ENCODE measurements around the gene CYP4F11.
"Not testable (repeated sequence)": the region's sequence is repeated elsewhere in the genome, so short reads cannot be mapped to it uniquely, and the experiment has no call there.

Gene CYP4F11

GRCh38 chr19:15934332-15935078 lies at the start of gene CYP4F11:
TSS of gene CYP4F11 (minus strand) at chr19:15934529. CDS start at chr19:15934408, 121 bp downstream.
- DNase-seq: no peak

GRCh38 chr19:15979293-15979692 lies 45.0 kb upstream of the CYP4F11 start:
- DNase-seq: no peak

GRCh38 chr19:15977690-15978089 lies 43.4 kb upstream of the CYP4F11 start:
- DNase-seq: no peak

- DNase-seq: no peak
These were observed 42.7 kb upstream of the CYP4F11 start for GRCh38 chr19:15976836-15977689.

GRCh38 chr19:15974856-15975255 lies 40.5 kb upstream of the CYP4F11 start:
- DNase-seq: no peak

GRCh38 chr19:15972043-15972442 lies 37.7 kb upstream of the CYP4F11 start:
- DNase-seq: not testable (repeated sequence)

GRCh38 chr19:15971224-15971780 lies 37.0 kb upstream of the CYP4F11 start:
- no peak for DNase-seq

GRCh38 chr19:15964231-15964630 lies 29.9 kb upstream of the CYP4F11 start:
- no peak for DNase-seq

GRCh38 chr19:15962319-15962718 lies 28.0 kb upstream of the CYP4F11 start:
- no peak for DNase-seq

- no peak for DNase-seq
These were observed 20.5 kb upstream of the CYP4F11 start for GRCh38 chr19:15954820-15955219.

- no peak for DNase-seq
These were observed 14.1 kb upstream of the CYP4F11 start, which contains the start of gene OR10H4 for GRCh38 chr19:15948223-15949058. TSS of gene OR10H4 (plus strand) at chr19:15949008. CDS start at chr19:15949008, 0 bp downstream.

- DNase-seq: no peak
These were observed 11.0 kb upstream of the CYP4F11 start for GRCh38 chr19:15945301-15945700.

- DNase-seq: no peak
These were observed 10.1 kb upstream of the CYP4F11 start for GRCh38 chr19:15944401-15944800.

- DNase-seq: no peak
These were observed 3.4 kb upstream of the CYP4F11 start for GRCh38 chr19:15937771-15938170.

- no peak for DNase-seq
These were observed 2.6 kb upstream of the CYP4F11 start for GRCh38 chr19:15936950-15937349.

- DNase-seq: no peak
These were observed 1.8 kb upstream of the CYP4F11 start for GRCh38 chr19:15936173-15936572.

- no peak for DNase-seq
These were observed 906 bp upstream of the CYP4F11 start for GRCh38 chr19:15935167-15935702.

GRCh38 chr19:15933761-15934331 lies 483 bp downstream of the CYP4F11 start:
- DNase-seq: not testable (repeated sequence)

GRCh38 chr19:15928321-15928720 lies 6.0 kb downstream of the CYP4F11 start:
- DNase-seq: no peak

GRCh38 chr19:15926484-15926883 lies 7.8 kb downstream of the CYP4F11 start:
- no peak for DNase-seq

GRCh38 chr19:15923702-15924101 lies 10.6 kb downstream of the CYP4F11 start:
- no peak for DNase-seq

GRCh38 chr19:15922021-15922420 lies 12.3 kb downstream of the CYP4F11 start:
- no peak for DNase-seq

Data from MV-4-11 (cell line).